ENCODE results near the gene KCNJ6.

DNA sequence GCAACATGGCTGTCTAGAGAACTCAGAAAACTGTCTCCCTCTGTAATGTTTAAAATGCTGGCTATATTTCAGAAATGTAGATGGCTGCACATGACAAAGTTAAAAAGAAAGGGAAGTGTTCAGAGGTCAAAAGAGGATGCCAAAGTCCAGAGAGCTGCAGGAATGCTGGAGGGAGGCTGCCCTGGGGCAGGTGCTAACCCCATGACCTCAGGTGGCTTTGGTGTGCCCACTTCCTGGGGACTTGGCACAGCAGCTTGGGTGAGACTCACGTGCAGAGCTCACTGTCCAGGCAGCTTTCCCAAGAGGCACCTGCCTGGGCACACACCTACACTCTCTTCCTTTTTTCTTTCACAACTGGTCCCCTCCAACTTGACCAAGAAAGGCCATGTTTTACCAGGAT lies 256.4 kb downstream of the KCNJ6 start:
- TF ChIP-seq POLR2A (IDR thresholded peaks at IDR 0.05): no peak
- TF ChIP-seq, protein P1, sequence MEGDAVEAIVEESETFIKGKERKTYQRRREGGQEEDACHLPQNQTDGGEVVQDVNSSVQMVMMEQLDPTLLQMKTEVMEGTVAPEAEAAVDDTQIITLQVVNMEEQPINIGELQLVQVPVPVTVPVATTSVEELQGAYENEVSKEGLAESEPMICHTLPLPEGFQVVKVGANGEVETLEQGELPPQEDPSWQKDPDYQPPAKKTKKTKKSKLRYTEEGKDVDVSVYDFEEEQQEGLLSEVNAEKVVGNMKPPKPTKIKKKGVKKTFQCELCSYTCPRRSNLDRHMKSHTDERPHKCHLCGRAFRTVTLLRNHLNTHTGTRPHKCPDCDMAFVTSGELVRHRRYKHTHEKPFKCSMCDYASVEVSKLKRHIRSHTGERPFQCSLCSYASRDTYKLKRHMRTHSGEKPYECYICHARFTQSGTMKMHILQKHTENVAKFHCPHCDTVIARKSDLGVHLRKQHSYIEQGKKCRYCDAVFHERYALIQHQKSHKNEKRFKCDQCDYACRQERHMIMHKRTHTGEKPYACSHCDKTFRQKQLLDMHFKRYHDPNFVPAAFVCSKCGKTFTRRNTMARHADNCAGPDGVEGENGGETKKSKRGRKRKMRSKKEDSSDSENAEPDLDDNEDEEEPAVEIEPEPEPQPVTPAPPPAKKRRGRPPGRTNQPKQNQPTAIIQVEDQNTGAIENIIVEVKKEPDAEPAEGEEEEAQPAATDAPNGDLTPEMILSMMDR (IDR thresholded peaks at IDR 0.05): no peak

All from uterus (tissue), 2 donors.